Gastrocnemius medialis (tissue), 4 donors: Measurements from ENCODE around the gene MYLK. TPM values are rescaled to one million over a fixed set of nuclear protein-coding genes. Genes with fewer than 3 reads are reported as not detected.

ENCODE experiments used
- ATAC-seq, 2 donors: fragments of 150-250 bp; one replicate each; pipeline ENCODE4 v1.9.1; 2016
- DNase-seq, 2 donors: peaks; one replicate each; pipeline ENCODE4 v3.0.0-alpha.2; 2019
- H3K27ac ChIP-seq, 4 donors: fragments of 200-600 bp; sonication (generic); 1 replicate in 1 of 4; 2 replicates in 3 of 4; pipeline ENCODE4 v1.5.1; 2016 to 2018; ENCODE audit warnings: mild to moderate bottlenecking in 2 of 4, moderate library complexity in 1 of 4
- H3K27me3 ChIP-seq, 3 donors: fragments of 200-600 bp; sonication (generic) in 2 of 3; 1 replicate in 1 of 3; 2 replicates in 2 of 3; pipeline versions ENCODE4 v1.5.1 to v1.6.0; 2016 to 2019; ENCODE audit warnings: mild to moderate bottlenecking in 1 of 3, moderate library complexity in 1 of 3
- H3K36me3 ChIP-seq, 2 donors: fragments of 200-600 bp; sonication (generic) in 1 of 2; one replicate each; pipeline ENCODE4 v1.5.1; 2017 to 2018
- H3K4me1 ChIP-seq, 2 donors: fragments of 200-600 bp; sonication (generic) in 1 of 2; one replicate each; pipeline ENCODE4 v1.5.1; 2016 to 2017; ENCODE audit warnings: mild to moderate bottlenecking in 2 of 2
- H3K4me3 ChIP-seq, 4 donors: fragments of 200-600 bp; sonication (generic) in 3 of 4; 1 replicate in 1 of 4; 2 replicates in 3 of 4; pipeline ENCODE4 v1.5.1; 2016 to 2019; ENCODE audit warnings: mild to moderate bottlenecking in 2 of 4
- H3K9me3 ChIP-seq, 3 donors: fragments of 200-600 bp; sonication (generic) in 2 of 3; 1 replicate in 1 of 3; 2 replicates in 2 of 3; pipeline ENCODE4 v1.5.1; 2016 to 2019
- CTCF ChIP-seq, 5 experiments: fragments of 450-650 bp in 3 of 5; fragments of 200-600 bp in 2 of 5; sonication (generic) in 2 of 5; IDR thresholded peaks in 4 of 5; conservative IDR thresholded peaks in 1 of 5; 1 replicate in 4 of 5; 2 replicates in 1 of 5; pipeline ENCODE4 v1.5.1; 2016 to 2019; ENCODE audit warnings: antibody characterized with exemption in 5 of 5, mild to moderate bottlenecking in 3 of 5, moderate library complexity in 3 of 5
- POLR2A ChIP-seq, 2 donors: fragments of 450-650 bp; IDR thresholded peaks; one replicate each; pipeline ENCODE4 v1.6.1; 2017; ENCODE audit warnings: antibody characterized with exemption in 2 of 2, mild to moderate bottlenecking in 2 of 2, moderate library complexity in 2 of 2
- in situ Hi-C, 4 donors: fragments of 200-750 bp; cut with MboI; loops; one replicate each; pipeline versions ENCODE4 v1.15.0 to v1.8.0; 2017; ENCODE audit warnings: low sequenced_read_pairs in 4 of 4
- intact Hi-C: fragments of 100-400 bp; cut with DNase I; formaldehyde crosslinking; loops from one replicate; pipeline ENCODE4 v1.15.1; 2023; ENCODE audit warnings: low total_unique reads
- total RNA-seq, 4 donors: library from RNA; depleted of rRNA; stranded (reverse); fragments of >200 nt; gene quantifications; one replicate each; pipeline versions ENCODE4 v1.1.0 to v1.2.3, GENCODE V29; 2016

Gene MYLK
- total RNA-seq, 4 donors from 2014 or later, result 5.6 to 19.6 (median 8.8) TPM

GRCh38 chr3:123562547-123562946 is 321.6 kb downstream of the MYLK start:
- TF ChIP-seq CTCF (IDR thresholded peaks at IDR 0.05 in 4 of 5, conservative IDR thresholded peaks at IDR 0.05 in 1 of 5) (no peak), POLR2A (IDR thresholded peaks at IDR 0.05) (no peak)
- H3K4me1 ChIP-seq, result no peaks in the 10 kb centered on the region
- no peak overlapping the region for H3K4me3 ChIP-seq
- H3K27me3 ChIP-seq, result no peaks in the 10 kb centered on the region
- DNase-seq (no peak), ATAC-seq (no peak)
- H3K9me3 ChIP-seq, result no peaks in the 10 kb centered on the region
- no peak overlapping the region for H3K27ac ChIP-seq
- in situ Hi-C loops, result no loop called here
- intact Hi-C loops, result no loop called here
- no peaks in the 10 kb centered on the region for H3K36me3 ChIP-seq

GRCh38 chr3:123561188-123561587 is 322.9 kb downstream of the MYLK start:
- no peaks in the 10 kb centered on the region for H3K27me3 ChIP-seq
- H3K36me3 ChIP-seq, result no peaks in the 10 kb centered on the region
- TF ChIP-seq POLR2A (IDR thresholded peaks at IDR 0.05), result no peak
- TF ChIP-seq CTCF (IDR thresholded peaks at IDR 0.05 in 4 of 5, conservative IDR thresholded peaks at IDR 0.05 in 1 of 5), result no peak
- in situ Hi-C loops, result no loop called here
- no peaks in the 10 kb centered on the region for H3K9me3 ChIP-seq
- no peak overlapping the region for H3K27ac ChIP-seq
- ATAC-seq (no peak), DNase-seq (no peak)
- intact Hi-C loops, result no loop called here
- no peaks in the 10 kb centered on the region for H3K4me1 ChIP-seq
- no peak overlapping the region for H3K4me3 ChIP-seq

Other genes with a start within 250 kb of the MYLK start
- 10 to 100 TPM in 1 of 4 donors, 1 to 10 TPM in 3; 3.9 to 16.7 (median 6.4) TPM for gene CCDC14, start 76.9 kb upstream of the MYLK start, total RNA-seq
- not detected for gene ROPN1, start 107.8 kb upstream of the MYLK start, total RNA-seq
- 10 to 100 TPM; 25.4 to 47.0 (median 30.7) TPM for gene KALRN, start 149.0 kb upstream of the MYLK start, total RNA-seq